OCI-LY3 (cell line): ENCODE data around the gene HENMT1.
"Not testable (repeated sequence)": the region's sequence is repeated elsewhere in the genome, so short reads cannot be mapped to it uniquely, and the experiment has no call there.

ENCODE experiments used
- H2AFZ ChIP-seq: fragments of 200-600, 300-600 bp; shearing (Covaris generic); 2 replicates; pipeline ENCODE4 v1.6.0; 2014; ENCODE audit warnings: antibody characterized with exemption, low read depth, low read length
- H3K27ac ChIP-seq: fragments of 200-600, 300-600 bp; sonication (generic); 2 replicates; pipeline ENCODE4 v1.5.1; 2014; ENCODE audit warnings: mild to moderate bottlenecking, low read length, moderate library complexity, mixed read lengths
- H3K27me3 ChIP-seq: fragments of 200-600, 300-600 bp; sonication (generic); 2 replicates; pipeline ENCODE4 v1.6.1; 2014; ENCODE audit warnings: low read depth, low read length, mixed read lengths
- H3K36me3 ChIP-seq: fragments of 200-600, 300-600 bp; sonication (generic); replicated peaks from 2 replicates; pipeline ENCODE3; 2014; ENCODE audit warnings: low read depth, low read length, mixed read lengths
- H3K4me1 ChIP-seq: fragments of 300-600, 200-600 bp; sonication (generic); 2 replicates; pipeline ENCODE4 v1.6.1; 2014; ENCODE audit warnings: low read length, mixed read lengths
- H3K4me2 ChIP-seq: fragments of 200-600, 300-600 bp; sonication (generic); 2 replicates; pipeline ENCODE4 v1.6.1; 2014; ENCODE audit warnings: low read length, mixed read lengths
- H3K4me3 ChIP-seq: fragments of 300-600, 200-600 bp; sonication (generic); 2 replicates; pipeline ENCODE4 v1.5.1; 2014; ENCODE audit warnings: antibody characterized with exemption, mild to moderate bottlenecking, low read length, moderate library complexity
- H3K79me2 ChIP-seq: fragments of 300-600, 200-600 bp; shearing (Covaris generic); 2 replicates; pipeline ENCODE4 v1.6.1; 2014; ENCODE audit warnings: mild to moderate bottlenecking, low read length, mixed read lengths
- H3K9ac ChIP-seq: fragments of 300-600, 200-600 bp; shearing (Covaris generic); 2 replicates; pipeline ENCODE4 v1.6.0; 2014; ENCODE audit warnings: mild to moderate bottlenecking, low read length, moderate library complexity
- H3K9me3 ChIP-seq: fragments of 200-600, 300-600 bp; shearing (Covaris generic); 2 replicates; pipeline ENCODE4 v1.6.1; 2014; ENCODE audit warnings: low read length, mixed read lengths; ENCODE audit not compliant: insufficient read depth
- H4K20me1 ChIP-seq: fragments of 200-600, 300-600 bp; sonication (generic); 2 replicates; pipeline ENCODE4 v1.6.1; 2016; ENCODE audit warnings: low read length, mixed read lengths; ENCODE audit not compliant: insufficient read depth
- EZH2phosphoT487 ChIP-seq: fragments of 200-600 bp; shearing (Covaris generic); IDR thresholded peaks from 2 replicates; pipeline ENCODE4 v1.6.1; 2018; ENCODE audit warnings: antibody characterized with exemption, mixed run types, low read depth
- TF ChIP-seq, protein P1 (sequence below): fragments of 200-600, 300-600 bp; sonication (generic); IDR thresholded peaks from 2 replicates; pipeline ENCODE4 v1.5.1; 2014; ENCODE audit warnings: antibody characterized with exemption, low read length, low read depth

HENMT1 gene

DNA sequence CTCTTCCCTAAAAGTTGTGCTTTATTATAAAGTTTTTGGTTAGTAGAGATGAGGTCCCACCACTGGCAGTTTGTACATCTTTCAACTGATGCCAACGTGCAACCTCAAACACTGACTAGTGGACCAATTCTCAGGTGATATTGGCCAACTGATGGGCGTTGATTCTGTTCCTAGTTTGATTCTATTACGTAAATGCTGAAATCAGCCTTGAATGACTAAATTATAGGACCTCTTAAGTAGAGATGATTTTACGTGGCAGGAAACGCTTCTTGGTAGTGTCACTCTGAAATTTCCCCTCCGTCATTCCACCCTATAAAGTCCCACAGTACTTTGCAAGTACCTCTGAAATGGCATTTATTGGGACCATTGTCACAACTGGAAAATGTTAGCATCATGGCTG lies 43.0 kb upstream of the HENMT1 start:
- H3K4me1 ChIP-seq, result no peaks in the 10 kb centered on the region
- no peak overlapping the region for H3K9ac ChIP-seq
- H3K4me3 ChIP-seq, result no peak overlapping the region
- no peaks in the 10 kb centered on the region for H3K9me3 ChIP-seq
- H4K20me1 ChIP-seq, result no peaks in the 10 kb centered on the region; the same call in 1 of the 2 replicates
- no peaks in the 10 kb centered on the region for H3K79me2 ChIP-seq
- H3K36me3 ChIP-seq, result peaks cover 26% of the 10 kb centered on the region
- H3K4me2 ChIP-seq, result no peak overlapping the region
- no peak overlapping the region for H2AFZ ChIP-seq
- TF ChIP-seq, protein P1, sequence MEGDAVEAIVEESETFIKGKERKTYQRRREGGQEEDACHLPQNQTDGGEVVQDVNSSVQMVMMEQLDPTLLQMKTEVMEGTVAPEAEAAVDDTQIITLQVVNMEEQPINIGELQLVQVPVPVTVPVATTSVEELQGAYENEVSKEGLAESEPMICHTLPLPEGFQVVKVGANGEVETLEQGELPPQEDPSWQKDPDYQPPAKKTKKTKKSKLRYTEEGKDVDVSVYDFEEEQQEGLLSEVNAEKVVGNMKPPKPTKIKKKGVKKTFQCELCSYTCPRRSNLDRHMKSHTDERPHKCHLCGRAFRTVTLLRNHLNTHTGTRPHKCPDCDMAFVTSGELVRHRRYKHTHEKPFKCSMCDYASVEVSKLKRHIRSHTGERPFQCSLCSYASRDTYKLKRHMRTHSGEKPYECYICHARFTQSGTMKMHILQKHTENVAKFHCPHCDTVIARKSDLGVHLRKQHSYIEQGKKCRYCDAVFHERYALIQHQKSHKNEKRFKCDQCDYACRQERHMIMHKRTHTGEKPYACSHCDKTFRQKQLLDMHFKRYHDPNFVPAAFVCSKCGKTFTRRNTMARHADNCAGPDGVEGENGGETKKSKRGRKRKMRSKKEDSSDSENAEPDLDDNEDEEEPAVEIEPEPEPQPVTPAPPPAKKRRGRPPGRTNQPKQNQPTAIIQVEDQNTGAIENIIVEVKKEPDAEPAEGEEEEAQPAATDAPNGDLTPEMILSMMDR, result no peak
- TF ChIP-seq EZH2phosphoT487, result no peak
- no peak overlapping the region for H3K27ac ChIP-seq
- H3K27me3 ChIP-seq, result no peaks in the 10 kb centered on the region

DNA sequence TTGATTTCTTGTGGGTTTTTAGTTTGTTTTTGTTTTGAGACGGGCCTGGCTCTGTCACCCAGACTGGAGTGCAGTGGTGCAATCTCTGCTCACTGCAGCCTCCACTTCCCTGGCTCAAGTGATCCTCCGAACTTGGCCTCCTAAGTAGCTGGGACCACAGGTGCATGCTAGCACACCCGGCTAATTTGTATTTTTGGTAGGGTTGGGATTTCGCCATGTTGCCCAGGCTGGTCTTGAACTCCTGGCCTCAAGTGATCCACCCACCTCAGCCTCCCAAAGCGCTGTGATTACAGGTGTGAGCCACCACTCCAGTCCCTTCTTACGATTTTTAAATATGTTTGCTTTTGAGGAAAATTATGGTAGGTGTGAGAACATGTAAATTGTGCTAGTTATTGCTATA lies 41.2 kb upstream of the HENMT1 start:
- not testable (repeated sequence) for H4K20me1 ChIP-seq, H3K27me3 ChIP-seq, H3K4me1 ChIP-seq, H3K9ac ChIP-seq, H3K79me2 ChIP-seq, H3K27ac ChIP-seq, H2AFZ ChIP-seq, H3K4me2 ChIP-seq, H3K4me3 ChIP-seq, H3K9me3 ChIP-seq
- peaks cover 41% of the 10 kb centered on the region for H3K36me3 ChIP-seq

DNA sequence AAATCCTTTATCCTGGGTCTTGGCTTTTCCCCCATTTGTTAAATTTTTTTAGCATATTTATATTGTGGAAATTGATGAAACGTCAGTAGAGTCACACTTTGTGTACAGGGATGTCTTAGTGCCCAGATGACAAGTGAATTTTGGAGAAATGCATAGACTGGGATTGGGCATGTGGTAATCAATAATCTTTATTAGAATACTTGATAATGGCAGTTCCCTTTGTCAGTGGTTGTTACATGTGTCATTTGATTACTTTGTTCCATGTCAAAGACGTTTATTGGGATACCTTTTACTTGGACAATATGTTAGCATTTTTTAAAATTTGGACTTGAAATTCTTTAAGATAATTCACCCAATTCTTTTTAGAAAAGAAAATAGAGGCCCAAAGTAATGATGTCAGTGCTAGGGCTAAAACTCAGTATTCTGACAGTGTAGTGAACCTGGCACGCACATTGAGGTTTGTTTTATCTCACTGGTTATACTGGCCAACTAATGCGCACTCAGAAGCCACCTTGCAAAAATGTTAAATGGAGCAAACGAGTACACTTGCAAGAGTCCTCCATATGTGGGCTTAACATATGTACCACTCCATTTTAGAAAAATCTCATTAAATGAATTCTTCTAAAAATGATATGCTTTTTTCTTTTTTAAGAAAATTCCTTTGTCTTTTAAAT lies 40.4 kb upstream of the HENMT1 start:
- no peak for TF ChIP-seq EZH2phosphoT487
- TF ChIP-seq, protein P1, result no peak
- no peak overlapping the region for H3K9ac ChIP-seq
- no peak overlapping the region for H3K4me2 ChIP-seq
- H3K27me3 ChIP-seq, result no peaks in the 10 kb centered on the region
- no peak overlapping the region for H2AFZ ChIP-seq
- no peak overlapping the region for H3K4me3 ChIP-seq
- no peaks in the 10 kb centered on the region for H3K4me1 ChIP-seq
- peaks cover 49% of the 10 kb centered on the region for H3K36me3 ChIP-seq
- H3K9me3 ChIP-seq, result no peaks in the 10 kb centered on the region
- peaks cover 7% of the 10 kb centered on the region for H3K79me2 ChIP-seq
- no peak overlapping the region for H3K27ac ChIP-seq
- peaks cover 6% of the 10 kb centered on the region; the same call in 1 of the 2 replicates for H4K20me1 ChIP-seq

DNA sequence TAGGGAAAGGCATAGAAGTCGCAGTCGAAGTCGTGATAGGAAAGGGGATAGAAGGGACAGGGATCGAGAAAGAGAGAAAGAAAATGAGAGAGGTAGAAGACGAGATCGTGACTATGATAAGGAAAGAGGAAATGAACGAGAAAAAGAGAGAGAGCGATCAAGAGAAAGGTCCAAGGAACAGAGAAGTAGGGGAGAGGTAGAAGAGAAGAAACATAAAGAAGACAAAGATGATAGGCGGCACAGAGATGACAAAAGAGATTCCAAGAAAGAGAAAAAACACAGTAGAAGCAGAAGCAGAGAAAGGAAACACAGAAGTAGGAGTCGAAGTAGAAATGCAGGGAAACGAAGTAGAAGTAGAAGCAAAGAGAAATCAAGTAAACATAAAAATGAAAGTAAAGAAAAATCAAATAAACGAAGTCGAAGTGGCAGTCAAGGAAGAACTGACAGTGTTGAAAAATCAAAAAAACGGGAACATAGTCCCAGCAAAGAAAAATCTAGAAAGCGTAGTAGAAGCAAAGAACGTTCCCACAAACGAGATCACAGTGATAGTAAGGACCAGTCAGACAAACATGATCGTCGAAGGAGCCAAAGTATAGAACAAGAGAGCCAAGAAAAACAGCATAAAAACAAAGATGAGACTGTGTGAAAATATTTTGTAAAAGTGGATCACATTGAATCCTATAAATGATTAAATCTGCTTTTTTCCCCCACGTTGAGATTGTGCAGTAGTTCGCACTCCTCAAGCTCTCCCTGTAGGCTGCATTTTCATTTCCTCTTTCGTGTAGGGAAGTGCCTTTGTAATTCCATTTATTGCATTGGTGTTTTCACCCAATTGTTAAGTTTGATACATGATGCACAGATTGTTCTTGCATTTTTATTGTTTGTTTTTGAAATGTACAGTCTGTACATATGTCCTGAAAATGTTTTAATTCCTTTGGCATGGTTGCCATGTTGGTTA lies 38.8 kb upstream of the HENMT1 start:
- TF ChIP-seq, protein P1, result no peak
- no peak for TF ChIP-seq EZH2phosphoT487
- H3K9ac ChIP-seq, result no peak overlapping the region
- H3K27ac ChIP-seq, result no peak overlapping the region
- H3K9me3 ChIP-seq, result no peaks in the 10 kb centered on the region
- H2AFZ ChIP-seq, result no peak overlapping the region
- H3K79me2 ChIP-seq, result peaks cover 22% of the 10 kb centered on the region
- no peaks in the 10 kb centered on the region for H3K27me3 ChIP-seq
- peaks cover 62% of the 10 kb centered on the region for H3K36me3 ChIP-seq
- peaks cover 21% of the 10 kb centered on the region for H4K20me1 ChIP-seq
- peaks cover 3% of the 10 kb centered on the region for H3K4me1 ChIP-seq
- H3K4me2 ChIP-seq, result no peak overlapping the region
- no peak overlapping the region for H3K4me3 ChIP-seq
